Activated CD4-positive, alpha-beta memory T cell treated with anti-CD3 and anti-CD28 coated beads, Interleukin-2, amount 10 ng/mL, durations not matched to agents 7 days and 5 days (primary cell): ENCODE results near the gene CERS5. TPM values are rescaled to one million over a fixed set of nuclear protein-coding genes. Genes with fewer than 3 reads are reported as not detected.

Experiments
- CTCF ChIA-PET: fragments of 350-600 bp; sonication (Branson Sonifier 250); formaldehyde crosslinking; loops from one replicate; lab custom pipeline; 2021; ENCODE audit warnings: antibody characterized with exemption, inconsistent platforms; lab: Charles Lee
- POLR2A ChIA-PET: fragments of 350-600 bp; sonication (Branson Sonifier 250); formaldehyde crosslinking; loops from one replicate; lab custom pipeline; 2021; ENCODE audit warnings: antibody characterized with exemption; lab: Charles Lee
- DNase-seq: peaks from one replicate; pipeline ENCODE4 v3.0.0-alpha.2; 2020
- H3K27ac Mint-ChIP-seq: one replicate; pipeline ENCODE4 v1.8.0; 2021; ENCODE audit warnings: mild to moderate bottlenecking, mixed read lengths
- H3K27me3 Mint-ChIP-seq: one replicate; pipeline ENCODE4 v1.8.0; 2021; ENCODE audit warnings: mixed read lengths
- H3K36me3 Mint-ChIP-seq: one replicate; pipeline ENCODE4 v1.8.0; 2021; ENCODE audit warnings: low read depth, mixed read lengths
- H3K4me1 Mint-ChIP-seq: one replicate; pipeline ENCODE4 v1.8.0; 2021; ENCODE audit warnings: mixed read lengths
- H3K4me3 Mint-ChIP-seq: one replicate; pipeline ENCODE4 v1.8.0; 2021; ENCODE audit warnings: mild to moderate bottlenecking, mixed read lengths
- H3K9me3 Mint-ChIP-seq: one replicate; pipeline ENCODE4 v1.8.0; 2021; ENCODE audit warnings: mixed read lengths
- total RNA-seq, 2 experiments: library from RNA; stranded (reverse); gene quantifications; one replicate each; pipeline ENCODE4 v1.2.3, GENCODE V29; 2021

The CERS5 gene
- total RNA-seq, 2 experiments from 2014 or later, result 48.4 to 56.3 TPM

DNA sequence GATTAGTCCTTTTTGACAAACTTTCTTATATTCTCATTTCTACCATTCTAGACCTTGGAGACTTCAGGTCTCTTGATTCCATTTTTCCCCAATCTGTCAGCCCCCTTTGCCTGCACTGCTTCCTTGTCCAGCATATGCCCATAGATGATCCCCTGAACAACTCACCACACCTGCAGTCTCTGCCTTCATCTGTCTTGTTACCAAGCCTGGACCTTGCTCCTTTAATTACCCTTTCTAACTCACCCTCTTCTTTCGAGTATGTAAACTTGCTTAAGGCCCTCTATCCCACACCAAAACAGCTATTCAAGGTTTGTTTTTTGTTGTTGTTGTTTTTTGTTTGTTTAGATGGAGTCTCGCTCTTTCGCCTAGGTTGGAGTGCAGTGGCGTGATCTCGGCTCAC lies 45.5 kb downstream of the CERS5 start:
- Mint-ChIP-seq H3K36me3 (peaks cover 39% of the 10 kb centered on the region), H3K4me1 (peaks cover 13% of the 10 kb centered on the region), H3K4me3 (no peak overlapping the region), H3K27ac (no peak overlapping the region), H3K27me3 (no peaks in the 10 kb centered on the region), H3K9me3 (no peaks in the 10 kb centered on the region)
- CTCF ChIA-PET, result interaction anchor here (4.2 kb wide), 1 partner anchor 11 kb away, joined by 27 read pairs; the partner anchor contains the start of gene COX14
- no peak for DNase-seq
- POLR2A ChIA-PET, result interaction anchor here (0.6 to 5.4 kb wide), 2 partner anchors 10 to 346 kb away, joined by 3 to 39 read pairs; partner anchors contain the start of gene COX14

DNA sequence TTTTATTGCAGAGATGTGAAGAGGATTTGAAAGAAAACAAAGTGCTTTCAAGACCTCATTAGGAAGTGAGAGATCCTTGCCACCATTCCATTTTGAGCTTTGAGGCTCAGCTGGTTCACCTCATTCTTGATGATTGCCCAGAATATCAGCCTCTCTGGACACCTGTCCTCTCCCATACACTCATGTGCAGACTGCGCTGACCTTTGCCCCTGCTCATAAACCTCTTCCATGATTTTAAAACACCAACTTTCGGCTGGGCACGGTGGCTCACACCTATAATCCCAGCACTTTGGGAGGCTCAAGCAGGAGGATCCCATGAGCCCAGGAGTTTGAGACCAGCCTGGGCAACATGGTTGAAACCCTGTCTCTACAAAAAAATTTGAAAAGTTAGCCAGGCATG lies 46.2 kb downstream of the CERS5 start:
- DNase-seq, result no peak
- peaks cover 44% of the 10 kb centered on the region for H3K36me3 Mint-ChIP-seq
- H3K9me3 Mint-ChIP-seq, result no peaks in the 10 kb centered on the region
- ChIA-PET CTCF (interaction anchor here (4.2 kb wide), 1 partner anchor 10 kb away, joined by 27 read pairs; the partner anchor contains the start of gene COX14), POLR2A (interaction anchor here (0.7 to 5.4 kb wide), 3 partner anchors 9 to 27 kb away, joined by 3 to 39 read pairs (median 5); partner anchors contain the start of gene COX14)
- no peak overlapping the region for H3K4me3 Mint-ChIP-seq
- no peaks in the 10 kb centered on the region for H3K27me3 Mint-ChIP-seq
- H3K27ac Mint-ChIP-seq, result no peak overlapping the region
- peaks cover 18% of the 10 kb centered on the region for H3K4me1 Mint-ChIP-seq

- H3K36me3 Mint-ChIP-seq, result peaks cover 48% of the 10 kb centered on the region
These were observed 46.6 kb downstream of the CERS5 start for GRCh38 chr12:50120521-50120920.

GRCh38 chr12:50119387-50119786 lies 47.8 kb downstream of the CERS5 start:
- peaks cover 49% of the 10 kb centered on the region for H3K36me3 Mint-ChIP-seq
- H3K27ac Mint-ChIP-seq, result no peak overlapping the region

More at GRCh38 chr12:50120521-50120920, 46.6 kb downstream of the CERS5 start:
- POLR2A ChIA-PET, result interaction anchor here (0.7 to 5.4 kb wide), 3 partner anchors 9 to 28 kb away, joined by 3 to 39 read pairs (median 5); partner anchors contain the start of gene COX14
- Mint-ChIP-seq H3K27ac (no peak overlapping the region), H3K4me1 (peaks cover 19% of the 10 kb centered on the region), H3K4me3 (no peak overlapping the region), H3K9me3 (no peaks in the 10 kb centered on the region), H3K27me3 (no peaks in the 10 kb centered on the region)
- DNase-seq, result no peak
- CTCF ChIA-PET, result interaction anchor here (0.5 to 4.2 kb wide), 2 partner anchors 10 to 52 kb away, joined by 3 to 27 read pairs; partner anchors contain the start of gene COX14

GRCh38 chr12:50117057-50117622 lies 50.0 kb downstream of the CERS5 start:
- no peak overlapping the region for H3K4me3 Mint-ChIP-seq
- H3K27me3 Mint-ChIP-seq, result no peaks in the 10 kb centered on the region
- DNase-seq, result no peak
- no peaks in the 10 kb centered on the region for H3K9me3 Mint-ChIP-seq
- ChIA-PET CTCF (interaction anchor here (0.9 to 1.9 kb wide), 5 partner anchors 15 to 197 kb away, joined by 3 to 5 read pairs (median 4); no protein-coding TSS in a partner anchor), POLR2A (interaction anchor here (1.1 to 1.5 kb wide), 2 partner anchors 11 to 33 kb away, joined by 3 to 6 read pairs; no protein-coding TSS in a partner anchor)
- H3K4me1 Mint-ChIP-seq, result peaks cover 27% of the 10 kb centered on the region
- H3K36me3 Mint-ChIP-seq, result peaks cover 51% of the 10 kb centered on the region
- H3K27ac Mint-ChIP-seq, result no peak overlapping the region

More at GRCh38 chr12:50119387-50119786, 47.8 kb downstream of the CERS5 start:
- CTCF ChIA-PET, result interaction anchor here (1.8 to 4.2 kb wide), 2 partner anchors 8 to 9 kb away, joined by 4 to 27 read pairs; partner anchors contain the start of gene COX14
- POLR2A ChIA-PET, result interaction anchor here (1.0 to 5.4 kb wide), 3 partner anchors 8 to 18 kb away, joined by 3 to 39 read pairs (median 4); partner anchors contain the start of gene COX14
- no peaks in the 10 kb centered on the region for H3K27me3 Mint-ChIP-seq
- no peaks in the 10 kb centered on the region for H3K9me3 Mint-ChIP-seq
- no peak overlapping the region for H3K4me3 Mint-ChIP-seq
- peaks cover 17% of the 10 kb centered on the region for H3K4me1 Mint-ChIP-seq
- DNase-seq, result no peak

- Mint-ChIP-seq H3K4me1 (peaks cover 46% of the 10 kb centered on the region), H3K36me3 (peaks cover 31% of the 10 kb centered on the region), H3K9me3 (no peaks in the 10 kb centered on the region), H3K27ac (peak overlapping the region; percentile 96), H3K4me3 (peak overlapping the region; percentile 93), H3K27me3 (no peaks in the 10 kb centered on the region)
- CTCF ChIA-PET, result interaction anchor here (0.6 to 9.8 kb wide), 41 partner anchors 8 to 496 kb away, joined by 3 to 181 read pairs (median 10); partner anchors contain the start of genes CERS5, GPD1, LARP4 and LIMA1
- DNase-seq, result no peak
- POLR2A ChIA-PET, result interaction anchor here (0.6 to 5.4 kb wide), 46 partner anchors 9 to 1105 kb away, joined by 3 to 60 read pairs (median 5); partner anchors contain the start of genes CERS5, DIP2B, LARP4 and LIMA1
These were observed 54.5 kb downstream of the CERS5 start for GRCh38 chr12:50112456-50113218.

- Mint-ChIP-seq H3K27me3 (no peaks in the 10 kb centered on the region), H3K4me1 (peaks cover 44% of the 10 kb centered on the region), H3K9me3 (no peaks in the 10 kb centered on the region), H3K36me3 (peaks cover 26% of the 10 kb centered on the region), H3K4me3 (peak within 1 kb of the TSS; percentile 93), H3K27ac (peak within 1 kb of the TSS; percentile 96)
- ChIA-PET POLR2A (interaction anchor here (0.6 to 5.4 kb wide), 44 partner anchors 9 to 914 kb away, joined by 3 to 60 read pairs (median 5); partner anchors contain the start of genes CERS5, DIP2B, LARP4 and LIMA1), CTCF (interaction anchor here (0.6 to 9.8 kb wide), 63 partner anchors 9 to 970 kb away, joined by 3 to 181 read pairs (median 7); partner anchors contain the start of genes BCDIN3D, CERS5, GPD1 and LARP4)
- DNase-seq, result peak; percentile 99
These were observed 55.3 kb downstream of the CERS5 start, which contains the start of gene COX14 for GRCh38 chr12:50111693-50112455. Gene COX14 (plus strand): TSS chr12:50112236. CDS start chr12:50120044, 7,808 bp downstream.

DNA sequence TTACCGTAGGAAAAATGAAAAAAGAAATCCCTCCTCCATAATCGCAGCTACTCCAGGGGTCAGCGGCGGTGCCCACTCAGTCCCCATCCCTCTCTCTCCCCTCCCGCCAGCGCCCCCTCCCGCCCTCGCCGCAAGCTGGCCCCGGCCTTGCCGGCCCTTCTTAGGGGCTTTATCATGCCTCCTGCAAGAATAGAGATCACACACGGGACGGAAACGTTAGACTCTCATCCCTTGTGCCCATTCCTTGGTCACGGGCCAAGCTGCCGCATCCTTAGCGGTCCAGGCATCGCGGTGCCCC lies 55.8 kb downstream of the CERS5 start:
- peaks cover 21% of the 10 kb centered on the region for H3K36me3 Mint-ChIP-seq
- H3K9me3 Mint-ChIP-seq, result no peaks in the 10 kb centered on the region
- H3K27me3 Mint-ChIP-seq, result no peaks in the 10 kb centered on the region
- peak overlapping the region; percentile 96 for H3K27ac Mint-ChIP-seq
- peak overlapping the region; percentile 93 for H3K4me3 Mint-ChIP-seq
- no peak for DNase-seq
- peaks cover 39% of the 10 kb centered on the region for H3K4me1 Mint-ChIP-seq
- ChIA-PET POLR2A (interaction anchor here (0.9 to 5.4 kb wide), 29 partner anchors 8 to 653 kb away, joined by 3 to 60 read pairs (median 6); partner anchors contain the start of genes CERS5, LARP4, LIMA1 and RACGAP1), CTCF (interaction anchor here (0.8 to 9.8 kb wide), 59 partner anchors 10 to 497 kb away, joined by 3 to 181 read pairs (median 7); partner anchors contain the start of genes BCDIN3D, CERS5, GPD1 and LARP4)

DNA sequence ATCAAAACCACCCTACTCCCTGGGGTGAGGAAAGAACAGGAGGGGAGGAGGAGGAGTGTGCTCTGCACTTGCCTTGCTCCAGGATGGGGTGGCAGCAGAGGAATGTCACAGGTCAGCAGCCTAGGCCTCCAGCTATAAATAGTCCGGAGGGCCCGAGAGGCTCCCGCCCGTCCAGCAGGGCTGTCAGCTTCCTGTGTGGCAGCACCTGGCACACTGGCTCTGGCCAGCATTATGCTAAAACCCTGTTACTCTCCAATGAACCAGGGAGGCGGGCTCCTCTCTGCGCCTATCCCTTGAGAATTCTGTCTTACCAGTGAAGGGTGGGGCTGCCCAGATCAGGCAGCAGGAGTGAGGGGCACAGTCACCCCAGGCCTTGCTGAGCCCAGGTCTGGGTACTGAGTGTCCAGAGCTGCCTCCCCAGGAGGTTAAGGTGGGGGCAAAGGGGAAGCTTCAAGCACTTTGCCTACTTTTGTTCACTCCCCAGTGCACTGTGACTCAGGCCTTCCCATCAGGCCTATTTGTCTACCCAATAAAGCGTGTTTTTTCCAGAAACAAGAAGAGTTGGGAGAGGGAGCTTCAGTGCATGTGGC lies 56.3 kb downstream of the CERS5 start:
- no peaks in the 10 kb centered on the region for H3K9me3 Mint-ChIP-seq
- ChIA-PET CTCF (interaction anchor here (1.0 to 9.8 kb wide), 54 partner anchors 10 to 498 kb away, joined by 3 to 181 read pairs (median 8); partner anchors contain the start of genes BCDIN3D, CERS5, GPD1 and LARP4), POLR2A (interaction anchor here (1.2 to 5.4 kb wide), 15 partner anchors 11 to 422 kb away, joined by 3 to 60 read pairs (median 12); partner anchors contain the start of genes CERS5, LIMA1, RACGAP1 and SMARCD1)
- H3K27me3 Mint-ChIP-seq, result no peaks in the 10 kb centered on the region
- H3K4me1 Mint-ChIP-seq, result peaks cover 36% of the 10 kb centered on the region
- H3K27ac Mint-ChIP-seq, result peak overlapping the region; percentile 96
- DNase-seq, result peak; percentile 18
- H3K4me3 Mint-ChIP-seq, result peak overlapping the region; percentile 93
- H3K36me3 Mint-ChIP-seq, result peaks cover 18% of the 10 kb centered on the region

GRCh38 chr12:50110127-50110761 lies 56.9 kb downstream of the CERS5 start:
- Mint-ChIP-seq H3K36me3 (peaks cover 13% of the 10 kb centered on the region), H3K9me3 (no peaks in the 10 kb centered on the region), H3K4me1 (peaks cover 30% of the 10 kb centered on the region), H3K27ac (peak overlapping the region; percentile 47), H3K27me3 (no peaks in the 10 kb centered on the region), H3K4me3 (peak overlapping the region; percentile 36)
- ChIA-PET POLR2A (interaction anchor here (1.3 to 5.4 kb wide), 7 partner anchors 12 to 173 kb away, joined by 4 to 60 read pairs (median 15); partner anchors contain the start of genes CERS5, LIMA1 and SMARCD1), CTCF (interaction anchor here (1.0 to 9.8 kb wide), 31 partner anchors 9 to 291 kb away, joined by 3 to 181 read pairs (median 13); partner anchors contain the start of genes BCDIN3D, CERS5, GPD1 and LARP4)
- no peak for DNase-seq
